Activated CD4-positive, alpha-beta T cell treated with anti-CD3 and anti-CD28 coated beads, Interleukin-2, amount 50 U/mL, for 1 hour (primary cell): ENCODE measurements around the gene CCDC192.

Experiments
- DNase-seq: peaks from one replicate; pipeline ENCODE4 v3.0.0-alpha.2; 2020

The CCDC192 gene

GRCh38 chr5:127931396-127931795, 228.2 kb downstream of the CCDC192 start:
- no peak for DNase-seq

DNA sequence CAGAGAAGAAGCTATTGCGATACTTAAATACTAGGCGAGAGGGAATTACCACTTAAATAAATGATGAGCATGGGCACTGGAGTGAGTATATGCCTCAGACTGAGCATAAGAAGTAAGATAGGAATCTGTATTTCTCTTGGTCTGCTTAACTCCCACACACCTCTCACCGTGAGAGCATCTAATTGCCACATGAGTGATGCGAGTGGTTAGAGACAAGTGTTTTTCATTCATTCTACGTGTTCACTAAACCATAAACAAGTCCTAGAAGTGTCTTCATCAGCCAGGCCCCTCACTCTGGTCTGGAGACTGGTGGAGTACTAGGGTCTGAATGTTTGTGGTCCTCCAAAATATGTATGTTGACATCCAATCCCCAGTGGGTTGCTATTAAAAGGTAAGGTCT, 230.2 kb downstream of the CCDC192 start:
- DNase-seq: no peak

DNA sequence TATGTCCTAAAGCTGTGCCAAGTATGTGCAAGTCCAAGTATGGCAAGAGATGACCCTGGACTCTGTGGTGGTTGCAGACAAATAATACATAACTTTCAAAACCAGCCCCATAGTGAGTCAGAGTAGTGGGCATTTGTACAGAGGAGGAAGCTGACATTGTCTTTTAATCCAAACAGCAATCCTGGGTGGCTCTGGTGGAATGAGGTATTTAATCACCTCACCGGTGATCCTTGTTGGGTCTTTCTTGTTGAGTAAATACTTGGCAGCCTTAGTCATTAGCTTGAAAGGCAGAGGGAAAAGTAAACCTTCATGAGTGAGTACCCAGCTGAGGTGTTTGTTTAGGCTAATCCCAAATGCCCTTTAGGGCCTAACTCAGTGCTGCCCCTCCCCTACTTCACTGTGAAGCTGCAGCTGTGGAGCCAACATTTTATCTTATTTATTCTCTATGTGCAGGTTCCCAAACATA, 231.6 kb downstream of the CCDC192 start:
- DNase-seq: no peak

DNA sequence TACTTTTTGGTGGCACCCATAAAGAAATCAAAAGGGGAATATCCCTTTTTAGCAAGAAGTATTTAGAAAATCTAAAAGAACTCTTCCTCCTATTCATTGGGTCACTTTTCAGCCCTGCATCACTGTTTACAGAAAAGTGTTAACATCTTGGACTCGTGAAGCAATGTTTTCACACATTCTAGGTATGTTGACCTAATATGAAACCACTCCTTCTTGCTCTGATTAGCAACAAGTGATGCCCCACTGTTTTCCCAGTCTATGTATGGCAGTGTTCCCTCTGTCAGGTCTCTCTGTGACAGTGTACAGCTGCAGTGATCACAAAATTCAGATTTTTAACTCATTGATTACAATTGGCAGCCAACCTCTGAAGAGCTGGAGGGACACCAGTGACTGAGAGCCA, 232.2 kb downstream of the CCDC192 start:
- no peak for DNase-seq

GRCh38 chr5:127936439-127936972, 233.3 kb downstream of the CCDC192 start:
- no peak for DNase-seq

- no peak for DNase-seq
These were observed 235.6 kb downstream of the CCDC192 start for GRCh38 chr5:127938746-127939145.

DNA sequence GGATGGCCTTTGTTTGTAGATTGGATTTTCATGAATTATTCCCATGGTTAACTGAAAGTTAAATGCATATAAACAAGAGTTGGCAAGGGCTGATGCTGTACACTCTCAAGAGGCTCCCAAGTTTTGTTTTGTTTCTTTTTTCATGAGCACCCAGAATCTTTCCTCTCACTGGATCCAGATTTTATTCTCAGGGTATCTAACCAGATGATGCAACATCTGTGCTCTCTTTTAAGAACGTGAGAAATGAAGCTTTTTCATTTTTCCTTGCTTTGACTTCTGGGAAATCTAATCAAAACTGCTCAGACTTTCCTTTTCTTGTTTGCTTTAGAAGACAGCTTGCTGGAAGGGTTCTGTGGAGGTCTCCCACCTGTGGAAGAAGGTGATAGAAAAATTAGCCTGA, 237.7 kb downstream of the CCDC192 start:
- DNase-seq: no peak

- DNase-seq: no peak
These were observed 238.5 kb downstream of the CCDC192 start for GRCh38 chr5:127941646-127942045.

DNA sequence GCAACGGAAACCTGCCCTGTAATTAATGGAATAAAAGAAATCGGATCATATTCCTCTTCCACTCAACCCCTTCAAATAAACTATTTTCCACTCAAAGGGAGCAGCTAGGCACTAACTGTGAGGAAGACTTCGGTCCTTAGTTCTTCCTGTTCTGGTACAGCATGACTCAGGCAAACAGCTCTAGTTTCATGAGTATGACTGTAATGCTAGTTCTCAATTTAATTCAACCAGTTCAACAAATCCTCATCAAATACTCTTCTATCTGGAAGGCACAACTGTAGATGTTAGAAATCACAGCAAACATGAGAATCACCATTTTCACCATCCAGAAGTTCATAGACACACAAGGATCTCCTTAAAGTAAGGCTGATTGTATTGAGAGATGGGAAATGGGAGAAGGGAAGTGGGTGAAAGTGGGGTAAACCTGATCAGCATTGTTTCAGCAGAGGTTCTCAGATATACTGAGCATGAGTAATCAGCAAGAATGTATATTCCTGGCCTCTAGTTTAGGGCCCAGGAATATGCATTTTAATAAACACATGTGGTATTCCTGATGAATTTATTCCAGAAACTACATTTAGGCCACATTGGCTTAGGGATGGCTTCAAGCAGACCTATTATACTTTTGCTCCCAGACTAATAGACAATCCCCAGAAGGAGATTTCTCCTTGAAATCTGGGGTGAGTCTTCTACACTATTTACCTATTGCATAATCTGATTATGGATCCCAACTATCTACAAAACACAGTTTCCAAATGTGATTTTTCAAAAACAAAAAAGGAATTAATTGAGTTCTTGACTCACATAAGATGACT, 239.3 kb downstream of the CCDC192 start:
- DNase-seq: no peak

GRCh38 chr5:127943061-127943371, 239.8 kb downstream of the CCDC192 start:
- DNase-seq: no peak

GRCh38 chr5:127944125-127944524, 240.9 kb downstream of the CCDC192 start:
- no peak for DNase-seq

DNA sequence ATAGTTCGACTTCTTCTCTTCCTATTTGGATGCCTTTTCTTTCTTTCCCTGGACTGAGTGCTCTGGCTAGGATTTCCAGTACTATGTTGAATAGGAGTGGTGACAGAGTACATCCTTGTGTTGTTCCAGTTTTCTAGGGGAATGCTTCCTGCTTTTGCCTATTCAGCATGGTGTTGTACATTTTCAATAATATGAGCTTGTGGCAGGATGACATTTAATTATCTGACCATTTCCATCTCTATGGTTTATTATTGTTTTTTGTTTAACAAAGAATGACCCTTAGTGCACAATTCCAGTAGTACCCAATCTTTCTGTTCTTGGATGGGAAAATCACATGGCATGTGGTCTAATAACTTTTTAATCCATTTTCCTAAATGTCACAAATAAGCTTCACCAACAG, 244.8 kb downstream of the CCDC192 start:
- DNase-seq: no peak

- no peak for DNase-seq
These were observed 247.7 kb downstream of the CCDC192 start for GRCh38 chr5:127950707-127951391.

DNA sequence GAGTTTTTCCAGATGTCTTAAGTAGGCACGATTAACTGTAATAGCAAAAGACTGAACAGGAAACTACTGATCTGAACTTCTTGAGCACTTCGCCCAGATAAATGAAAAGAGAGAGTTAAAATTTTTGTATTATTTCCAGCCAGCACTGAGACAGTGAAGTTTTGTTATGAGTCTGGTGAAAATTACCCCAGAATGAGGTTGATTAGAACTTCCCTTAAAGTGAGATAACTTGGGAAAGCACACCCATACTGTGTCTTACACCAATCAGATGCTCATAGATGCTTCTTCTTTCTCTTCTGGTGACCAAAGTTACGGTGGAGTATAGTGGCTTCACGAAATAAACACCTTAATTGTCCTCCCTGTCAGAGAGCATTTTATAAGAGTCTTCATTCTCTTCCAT, 248.6 kb downstream of the CCDC192 start:
- no peak for DNase-seq

DNA sequence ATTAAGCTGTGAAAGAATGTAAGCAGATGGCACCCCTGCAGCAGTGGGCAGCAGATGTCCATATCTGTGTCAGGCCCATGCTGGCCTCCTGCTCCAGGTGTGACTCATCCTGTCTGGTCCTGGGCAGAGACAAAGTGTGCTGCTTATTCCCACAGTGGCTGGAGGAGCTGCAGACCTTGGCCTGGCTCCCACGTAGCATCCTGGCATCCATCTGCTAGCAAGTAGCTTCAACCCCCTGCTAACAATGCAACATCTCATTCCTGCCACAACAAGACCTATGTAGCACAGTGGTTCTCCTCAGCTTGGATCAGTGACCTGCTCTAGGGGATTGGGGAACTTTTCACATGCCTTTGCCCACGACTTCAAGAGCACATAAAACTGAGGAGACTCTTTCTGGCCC, 254.0 kb downstream of the CCDC192 start:
- no peak for DNase-seq

GRCh38 chr5:127957701-127958239, 254.6 kb downstream of the CCDC192 start:
- no peak for DNase-seq

GRCh38 chr5:127958421-127959011, 255.3 kb downstream of the CCDC192 start:
- no peak for DNase-seq

- no peak for DNase-seq
These were observed 256.1 kb downstream of the CCDC192 start for GRCh38 chr5:127959152-127959764.

- no peak for DNase-seq
These were observed 257.1 kb downstream of the CCDC192 start for GRCh38 chr5:127960270-127960691.

DNA sequence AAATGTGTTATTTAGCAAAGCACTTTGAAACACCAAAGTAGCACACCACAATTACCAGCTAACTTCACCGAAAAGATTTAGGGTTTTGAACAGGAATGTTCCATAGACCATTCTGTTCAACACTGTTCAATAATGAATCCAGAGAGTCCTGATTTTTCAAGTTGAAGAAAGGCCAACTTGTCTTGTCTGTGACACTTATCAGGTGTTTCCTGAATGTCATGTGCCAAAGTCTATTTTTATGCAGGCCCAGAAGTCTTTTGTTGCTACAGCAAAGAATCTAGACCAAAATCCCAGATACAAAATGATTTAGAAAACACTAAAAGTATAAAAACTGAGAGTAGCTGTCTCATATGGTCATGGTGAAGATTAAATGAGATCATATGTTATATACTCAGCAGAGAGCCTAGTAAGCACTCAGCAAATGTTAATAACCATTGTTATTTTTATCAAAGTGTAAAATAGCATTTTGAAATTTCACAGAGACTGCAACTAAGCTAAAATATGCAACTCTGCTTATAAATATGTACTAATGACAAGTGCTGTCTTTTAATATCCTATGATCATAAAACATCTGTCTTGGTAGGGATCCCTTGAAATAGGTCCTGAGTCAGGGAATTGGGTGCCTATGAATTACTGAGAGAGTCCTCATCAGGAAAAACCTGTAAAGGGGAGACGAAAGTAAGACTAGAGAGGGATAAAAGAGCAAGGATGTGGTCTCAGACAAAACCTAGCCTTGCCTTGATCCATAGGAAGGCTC, 258.0 kb downstream of the CCDC192 start:
- DNase-seq: no peak

GRCh38 chr5:127961763-127962145, 258.6 kb downstream of the CCDC192 start:
- no peak for DNase-seq

GRCh38 chr5:127962491-127962890, 259.3 kb downstream of the CCDC192 start:
- no peak for DNase-seq
